HEK293 (cell line): ENCODE data around the gene EIF2D.

Experiments
- CTCF ChIA-PET: fragments of 350-600 bp; formaldehyde crosslinking; extraction: SDS; loops from one replicate; lab custom pipeline; 2021; ENCODE audit warnings: antibody characterized with exemption; lab: Yijun Ruan, JAX
- POLR2A ChIA-PET: fragments of 300-600 bp; formaldehyde crosslinking; extraction: SDS; loops from one replicate; lab custom pipeline; 2020; ENCODE audit warnings: antibody characterized with exemption, inconsistent platforms; lab: Yijun Ruan, JAX
- H3K27ac ChIP-seq: fragments of 200-500 bp; sonication (Bioruptor generic); 2 replicates; pipeline ENCODE4 v1.5.1; 2014; ENCODE audit warnings: low read depth, low read length, control low read depth, inconsistent platforms; ENCODE audit errors: extremely low read depth
- H3K36me3 ChIP-seq, 2 experiments: fragments of 200-500 bp in 1 of 2; sonication (Bioruptor generic) in 1 of 2; 1 replicate in 1 of 2; 2 replicates in 1 of 2; pipeline ENCODE4 v1.5.1; 2014 to 2017; ENCODE audit warnings: inconsistent platforms in 2 of 2, low read length in 2 of 2; ENCODE audit not compliant: control insufficient read depth in 2 of 2, insufficient read depth in 1 of 2
- H3K4me1 ChIP-seq: fragments of 200-500 bp; sonication (Bioruptor generic); 2 replicates; pipeline ENCODE4 v1.5.1; 2014; ENCODE audit warnings: mild to moderate bottlenecking, low read length, inconsistent platforms; ENCODE audit not compliant: control insufficient read depth, insufficient read depth
- H3K4me3 ChIP-seq: 2 replicates; pipeline ENCODE4 v1.5.1; 2011; ENCODE audit warnings: low read depth, mild to moderate bottlenecking, control low read depth, low read length, moderate library complexity
- H3K9me3 ChIP-seq: fragments of 200-500 bp; sonication (Bioruptor generic); 2 replicates; pipeline ENCODE4 v1.5.1; 2014; ENCODE audit warnings: low read depth, low read length, inconsistent platforms; ENCODE audit not compliant: control insufficient read depth, insufficient read depth
- PRDM1 ChIP-seq: fragments of 450-650 bp; formaldehyde crosslinking; IDR thresholded peaks from 2 replicates; pipeline ENCODE4; 2016; ENCODE audit warnings: missing biosample characterization, missing genetic modification characterization
- WT1 ChIP-seq: fragments of 450-650 bp; formaldehyde crosslinking; IDR thresholded peaks from 2 replicates; pipeline ENCODE4 v1.5.1; 2016; ENCODE audit warnings: missing biosample characterization, missing genetic modification characterization
- YY1 ChIP-seq: fragments of 450-650 bp; formaldehyde crosslinking; IDR thresholded peaks from 2 replicates; pipeline ENCODE4 v1.5.1; 2018; ENCODE audit warnings: missing biosample characterization, missing genetic modification characterization
- ZBTB17 ChIP-seq: fragments of 450-650 bp; formaldehyde crosslinking; IDR thresholded peaks from 2 replicates; pipeline ENCODE4 v1.5.1; 2016; ENCODE audit warnings: missing biosample characterization, missing genetic modification characterization
- ZNF146 ChIP-seq: fragments of 450-650 bp; formaldehyde crosslinking; IDR thresholded peaks from 2 replicates; pipeline ENCODE4 v1.5.1; 2016; ENCODE audit warnings: missing biosample characterization, missing genetic modification characterization
- ZNF169 ChIP-seq: fragments of 450-650 bp; formaldehyde crosslinking; IDR thresholded peaks from 2 replicates; pipeline ENCODE4 v1.5.1; 2016; ENCODE audit warnings: missing biosample characterization, missing genetic modification characterization
- ZNF423 ChIP-seq: fragments of 450-650 bp; formaldehyde crosslinking; IDR thresholded peaks from 2 replicates; pipeline ENCODE4 v1.5.1; 2016; ENCODE audit warnings: missing biosample characterization, missing genetic modification characterization
- ZNF433 ChIP-seq: fragments of 450-650 bp; formaldehyde crosslinking; IDR thresholded peaks from 2 replicates; pipeline ENCODE4 v1.5.1; 2016; ENCODE audit warnings: missing biosample characterization, missing genetic modification characterization, low read depth
- ZNF501 ChIP-seq: fragments of 450-650 bp; formaldehyde crosslinking; IDR thresholded peaks from 2 replicates; pipeline ENCODE4 v1.5.1; 2016; ENCODE audit warnings: missing biosample characterization, missing genetic modification characterization
- ZNF529 ChIP-seq: fragments of 450-650 bp; formaldehyde crosslinking; IDR thresholded peaks from 2 replicates; pipeline ENCODE4 v1.5.1; 2017; ENCODE audit warnings: missing genetic modification characterization, missing biosample characterization; ENCODE audit not compliant: insufficient replicate concordance
- ZNF623 ChIP-seq: fragments of 450-650 bp; formaldehyde crosslinking; IDR thresholded peaks from 2 replicates; pipeline ENCODE4 v1.5.1; 2016; ENCODE audit warnings: missing biosample characterization, missing genetic modification characterization
- TF ChIP-seq, protein P1 (sequence below): fragments of 450-650 bp; formaldehyde crosslinking; IDR thresholded peaks from 2 replicates; pipeline ENCODE4 v1.5.1; 2017; ENCODE audit warnings: missing biosample characterization, missing genetic modification characterization
- TF ChIP-seq, protein P2 (sequence below): fragments of 450-650 bp; formaldehyde crosslinking; IDR thresholded peaks from 2 replicates; pipeline ENCODE4 v1.5.1; 2016; ENCODE audit warnings: missing biosample characterization, missing genetic modification characterization, low read depth
- TF ChIP-seq, protein P3 (sequence below): fragments of 450-650 bp; formaldehyde crosslinking; IDR thresholded peaks from 2 replicates; pipeline ENCODE4 v1.5.1; 2016; ENCODE audit warnings: missing biosample characterization, missing genetic modification characterization
- TF ChIP-seq, protein P4 (sequence below): fragments of 450-650 bp; formaldehyde crosslinking; conservative IDR thresholded peaks from 2 replicates; pipeline ENCODE4 v1.5.1; 2016; ENCODE audit warnings: low read depth, missing biosample characterization, missing genetic modification characterization
- TF ChIP-seq, protein P5 (sequence below): fragments of 450-650 bp; formaldehyde crosslinking; IDR thresholded peaks from 2 replicates; pipeline ENCODE4 v1.5.0; 2017; ENCODE audit warnings: missing biosample characterization, missing genetic modification characterization, borderline replicate concordance
- TF ChIP-seq, protein P6 (sequence below): sonication (generic); formaldehyde crosslinking; IDR thresholded peaks from 2 replicates; pipeline ENCODE4 v1.8.1; 2022; ENCODE audit warnings: mild to moderate bottlenecking, moderate library complexity, missing genetic modification reagents

Gene EIF2D

DNA sequence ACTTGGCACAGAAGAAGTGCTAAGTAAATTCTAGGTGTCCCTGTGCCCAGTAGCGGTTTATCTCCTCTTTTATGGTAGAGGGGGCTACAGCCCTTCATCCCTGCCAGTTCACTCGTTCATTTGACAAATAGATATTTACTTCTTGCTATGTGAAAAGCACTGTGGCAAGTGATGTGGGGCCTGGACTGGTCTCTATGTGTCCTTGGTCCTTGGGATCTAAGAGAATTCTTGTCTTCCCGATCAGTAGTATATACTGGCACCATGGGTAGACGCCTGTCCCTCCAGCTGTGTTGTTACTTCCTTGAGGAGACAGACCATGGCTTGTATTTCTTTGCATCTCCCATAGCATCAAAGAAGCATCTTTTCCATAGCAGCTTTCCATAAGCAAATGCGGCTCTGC lies 29.7 kb downstream of the EIF2D start:
- CTCF ChIA-PET, result interaction anchor here (0.8 to 6.8 kb wide), 14 partner anchors 10 to 100 kb away, joined by 3 to 115 read pairs (median 7); no protein-coding TSS in a partner anchor
- no peaks in the 10 kb centered on the region for H3K9me3 ChIP-seq
- TF ChIP-seq ZNF501 (tag by site-specific recombination), result no peak
- TF ChIP-seq ZNF529, result no peak
- TF ChIP-seq ZNF169 (tag by site-specific recombination), result no peak
- no peak for TF ChIP-seq ZNF433 (tag by site-specific recombination)
- TF ChIP-seq, protein P1, sequence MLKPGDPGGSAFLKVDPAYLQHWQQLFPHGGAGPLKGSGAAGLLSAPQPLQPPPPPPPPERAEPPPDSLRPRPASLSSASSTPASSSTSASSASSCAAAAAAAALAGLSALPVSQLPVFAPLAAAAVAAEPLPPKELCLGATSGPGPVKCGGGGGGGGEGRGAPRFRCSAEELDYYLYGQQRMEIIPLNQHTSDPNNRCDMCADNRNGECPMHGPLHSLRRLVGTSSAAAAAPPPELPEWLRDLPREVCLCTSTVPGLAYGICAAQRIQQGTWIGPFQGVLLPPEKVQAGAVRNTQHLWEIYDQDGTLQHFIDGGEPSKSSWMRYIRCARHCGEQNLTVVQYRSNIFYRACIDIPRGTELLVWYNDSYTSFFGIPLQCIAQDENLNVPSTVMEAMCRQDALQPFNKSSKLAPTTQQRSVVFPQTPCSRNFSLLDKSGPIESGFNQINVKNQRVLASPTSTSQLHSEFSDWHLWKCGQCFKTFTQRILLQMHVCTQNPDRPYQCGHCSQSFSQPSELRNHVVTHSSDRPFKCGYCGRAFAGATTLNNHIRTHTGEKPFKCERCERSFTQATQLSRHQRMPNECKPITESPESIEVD (tag by site-specific recombination), result no peak
- TF ChIP-seq, protein P2, sequence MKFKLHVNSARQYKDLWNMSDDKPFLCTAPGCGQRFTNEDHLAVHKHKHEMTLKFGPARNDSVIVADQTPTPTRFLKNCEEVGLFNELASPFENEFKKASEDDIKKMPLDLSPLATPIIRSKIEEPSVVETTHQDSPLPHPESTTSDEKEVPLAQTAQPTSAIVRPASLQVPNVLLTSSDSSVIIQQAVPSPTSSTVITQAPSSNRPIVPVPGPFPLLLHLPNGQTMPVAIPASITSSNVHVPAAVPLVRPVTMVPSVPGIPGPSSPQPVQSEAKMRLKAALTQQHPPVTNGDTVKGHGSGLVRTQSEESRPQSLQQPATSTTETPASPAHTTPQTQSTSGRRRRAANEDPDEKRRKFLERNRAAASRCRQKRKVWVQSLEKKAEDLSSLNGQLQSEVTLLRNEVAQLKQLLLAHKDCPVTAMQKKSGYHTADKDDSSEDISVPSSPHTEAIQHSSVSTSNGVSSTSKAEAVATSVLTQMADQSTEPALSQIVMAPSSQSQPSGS (tag by site-specific recombination), result no peak
- TF ChIP-seq, protein P3, sequence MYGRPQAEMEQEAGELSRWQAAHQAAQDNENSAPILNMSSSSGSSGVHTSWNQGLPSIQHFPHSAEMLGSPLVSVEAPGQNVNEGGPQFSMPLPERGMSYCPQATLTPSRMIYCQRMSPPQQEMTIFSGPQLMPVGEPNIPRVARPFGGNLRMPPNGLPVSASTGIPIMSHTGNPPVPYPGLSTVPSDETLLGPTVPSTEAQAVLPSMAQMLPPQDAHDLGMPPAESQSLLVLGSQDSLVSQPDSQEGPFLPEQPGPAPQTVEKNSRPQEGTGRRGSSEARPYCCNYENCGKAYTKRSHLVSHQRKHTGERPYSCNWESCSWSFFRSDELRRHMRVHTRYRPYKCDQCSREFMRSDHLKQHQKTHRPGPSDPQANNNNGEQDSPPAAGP (tag by site-specific recombination), result no peak
- no peak for TF ChIP-seq ZNF623 (tag by site-specific recombination)
- TF ChIP-seq ZNF146 (tag by site-specific recombination), result no peak
- TF ChIP-seq YY1, result no peak
- TF ChIP-seq, protein P4, sequence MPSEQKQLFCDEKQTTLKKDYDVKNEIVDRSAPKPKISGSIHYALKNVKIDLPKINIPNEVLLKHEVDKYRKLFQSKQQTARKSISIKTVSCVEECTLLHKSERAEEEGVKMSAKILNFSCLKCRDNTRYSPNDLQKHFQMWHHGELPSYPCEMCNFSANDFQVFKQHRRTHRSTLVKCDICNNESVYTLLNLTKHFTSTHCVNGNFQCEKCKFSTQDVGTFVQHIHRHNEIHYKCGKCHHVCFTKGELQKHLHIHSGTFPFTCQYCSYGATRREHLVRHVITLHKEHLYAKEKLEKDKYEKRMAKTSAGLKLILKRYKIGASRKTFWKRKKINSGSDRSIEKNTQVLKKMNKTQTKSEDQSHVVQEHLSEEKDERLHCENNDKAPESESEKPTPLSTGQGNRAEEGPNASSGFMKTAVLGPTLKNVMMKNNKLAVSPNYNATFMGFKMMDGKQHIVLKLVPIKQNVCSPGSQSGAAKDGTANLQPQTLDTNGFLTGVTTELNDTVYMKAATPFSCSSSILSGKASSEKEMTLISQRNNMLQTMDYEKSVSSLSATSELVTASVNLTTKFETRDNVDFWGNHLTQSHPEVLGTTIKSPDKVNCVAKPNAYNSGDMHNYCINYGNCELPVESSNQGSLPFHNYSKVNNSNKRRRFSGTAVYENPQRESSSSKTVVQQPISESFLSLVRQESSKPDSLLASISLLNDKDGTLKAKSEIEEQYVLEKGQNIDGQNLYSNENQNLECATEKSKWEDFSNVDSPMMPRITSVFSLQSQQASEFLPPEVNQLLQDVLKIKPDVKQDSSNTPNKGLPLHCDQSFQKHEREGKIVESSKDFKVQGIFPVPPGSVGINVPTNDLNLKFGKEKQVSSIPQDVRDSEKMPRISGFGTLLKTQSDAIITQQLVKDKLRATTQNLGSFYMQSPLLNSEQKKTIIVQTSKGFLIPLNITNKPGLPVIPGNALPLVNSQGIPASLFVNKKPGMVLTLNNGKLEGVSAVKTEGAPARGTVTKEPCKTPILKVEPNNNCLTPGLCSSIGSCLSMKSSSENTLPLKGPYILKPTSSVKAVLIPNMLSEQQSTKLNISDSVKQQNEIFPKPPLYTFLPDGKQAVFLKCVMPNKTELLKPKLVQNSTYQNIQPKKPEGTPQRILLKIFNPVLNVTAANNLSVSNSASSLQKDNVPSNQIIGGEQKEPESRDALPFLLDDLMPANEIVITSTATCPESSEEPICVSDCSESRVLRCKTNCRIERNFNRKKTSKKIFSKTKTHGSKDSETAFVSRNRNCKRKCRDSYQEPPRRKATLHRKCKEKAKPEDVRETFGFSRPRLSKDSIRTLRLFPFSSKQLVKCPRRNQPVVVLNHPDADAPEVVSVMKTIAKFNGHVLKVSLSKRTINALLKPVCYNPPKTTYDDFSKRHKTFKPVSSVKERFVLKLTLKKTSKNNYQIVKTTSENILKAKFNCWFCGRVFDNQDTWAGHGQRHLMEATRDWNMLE, result no peak
- TF ChIP-seq WT1 (tag by site-specific recombination), result no peak
- TF ChIP-seq ZNF423, result no peak
- TF ChIP-seq PRDM1 (tag by site-specific recombination), result no peak
- TF ChIP-seq ZBTB17 (tag by site-specific recombination), result no peak
- TF ChIP-seq, protein P5, sequence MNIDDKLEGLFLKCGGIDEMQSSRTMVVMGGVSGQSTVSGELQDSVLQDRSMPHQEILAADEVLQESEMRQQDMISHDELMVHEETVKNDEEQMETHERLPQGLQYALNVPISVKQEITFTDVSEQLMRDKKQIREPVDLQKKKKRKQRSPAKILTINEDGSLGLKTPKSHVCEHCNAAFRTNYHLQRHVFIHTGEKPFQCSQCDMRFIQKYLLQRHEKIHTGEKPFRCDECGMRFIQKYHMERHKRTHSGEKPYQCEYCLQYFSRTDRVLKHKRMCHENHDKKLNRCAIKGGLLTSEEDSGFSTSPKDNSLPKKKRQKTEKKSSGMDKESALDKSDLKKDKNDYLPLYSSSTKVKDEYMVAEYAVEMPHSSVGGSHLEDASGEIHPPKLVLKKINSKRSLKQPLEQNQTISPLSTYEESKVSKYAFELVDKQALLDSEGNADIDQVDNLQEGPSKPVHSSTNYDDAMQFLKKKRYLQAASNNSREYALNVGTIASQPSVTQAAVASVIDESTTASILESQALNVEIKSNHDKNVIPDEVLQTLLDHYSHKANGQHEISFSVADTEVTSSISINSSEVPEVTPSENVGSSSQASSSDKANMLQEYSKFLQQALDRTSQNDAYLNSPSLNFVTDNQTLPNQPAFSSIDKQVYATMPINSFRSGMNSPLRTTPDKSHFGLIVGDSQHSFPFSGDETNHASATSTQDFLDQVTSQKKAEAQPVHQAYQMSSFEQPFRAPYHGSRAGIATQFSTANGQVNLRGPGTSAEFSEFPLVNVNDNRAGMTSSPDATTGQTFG (tag by site-specific recombination), result no peak
- TF ChIP-seq, protein P6, sequence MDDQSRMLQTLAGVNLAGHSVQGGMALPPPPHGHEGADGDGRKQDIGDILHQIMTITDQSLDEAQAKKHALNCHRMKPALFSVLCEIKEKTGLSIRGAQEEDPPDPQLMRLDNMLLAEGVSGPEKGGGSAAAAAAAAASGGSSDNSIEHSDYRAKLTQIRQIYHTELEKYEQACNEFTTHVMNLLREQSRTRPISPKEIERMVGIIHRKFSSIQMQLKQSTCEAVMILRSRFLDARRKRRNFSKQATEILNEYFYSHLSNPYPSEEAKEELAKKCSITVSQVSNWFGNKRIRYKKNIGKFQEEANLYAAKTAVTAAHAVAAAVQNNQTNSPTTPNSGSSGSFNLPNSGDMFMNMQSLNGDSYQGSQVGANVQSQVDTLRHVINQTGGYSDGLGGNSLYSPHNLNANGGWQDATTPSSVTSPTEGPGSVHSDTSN (CRISPR knock-in tag), result no peak
- no peaks in the 10 kb centered on the region for H3K4me1 ChIP-seq
- POLR2A ChIA-PET, result no interaction called here
- peaks cover 0 to 43% of the 10 kb centered on the region in 2 experiments; a peak in 1 of 3 replicates for H3K36me3 ChIP-seq
- H3K27ac ChIP-seq, result no peak overlapping the region
- H3K4me3 ChIP-seq, result no peak overlapping the region
